Raji (cell line): Measurements from ENCODE around the gene IL1RAPL1.

Experiments
- POLR2A ChIP-seq: IDR thresholded peaks from 2 replicates; pipeline ENCODE4 v1.6.1; 2011; ENCODE audit warnings: low read depth, low read length, control low read depth; ENCODE audit not compliant: insufficient read depth

The IL1RAPL1 gene

DNA sequence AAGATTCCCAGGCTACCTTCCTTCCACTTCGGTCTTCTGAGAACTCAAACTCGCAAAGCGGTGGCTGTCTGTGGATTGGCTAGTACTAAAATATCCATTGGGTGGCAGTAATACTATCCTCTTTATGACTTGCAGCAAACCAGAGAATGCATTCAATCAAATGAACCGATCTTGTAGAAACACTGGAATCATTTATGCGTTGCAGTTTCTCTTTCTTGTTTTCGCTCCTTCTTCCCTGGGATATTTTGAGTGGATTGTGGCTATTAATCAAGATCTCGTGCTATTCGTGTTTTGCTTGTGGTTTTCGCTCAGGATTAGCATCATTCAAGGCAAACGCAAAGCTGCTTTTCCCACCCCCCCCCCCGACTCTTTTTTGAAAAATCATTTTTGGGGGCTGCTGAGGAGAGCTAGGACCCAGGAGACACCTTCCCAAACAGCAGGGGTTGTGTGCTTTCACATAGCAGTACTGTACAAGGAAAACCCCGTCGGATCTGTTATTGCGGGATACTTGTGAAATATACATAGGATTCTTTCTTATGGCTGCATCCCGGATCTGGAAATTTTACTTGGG lies at the start of gene IL1RAPL1:
IL1RAPL1 (plus strand) TSS at position 466 of the 571 bp plus-strand sequence.
- no peak for TF ChIP-seq POLR2A

DNA sequence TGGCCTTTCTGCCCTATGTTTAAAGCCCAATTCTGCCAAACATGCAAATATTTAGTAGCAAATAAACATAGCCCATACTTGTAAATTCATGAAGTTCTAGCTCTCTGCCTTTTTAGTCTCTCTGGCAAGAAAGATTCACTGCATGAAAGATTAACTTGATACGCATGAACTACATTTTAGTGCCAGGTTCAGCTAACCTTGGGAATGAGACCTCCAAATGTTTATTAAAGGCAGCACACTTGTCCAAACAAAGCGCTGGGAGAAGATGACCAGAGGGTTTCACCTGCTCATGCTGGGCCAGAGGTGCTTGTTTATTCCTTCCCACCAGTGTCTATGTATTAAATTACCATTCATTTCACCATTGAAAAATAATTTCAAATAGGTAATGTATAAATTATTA lies 44.5 kb upstream of the IL1RAPL1 start:
- no peak for TF ChIP-seq POLR2A

DNA sequence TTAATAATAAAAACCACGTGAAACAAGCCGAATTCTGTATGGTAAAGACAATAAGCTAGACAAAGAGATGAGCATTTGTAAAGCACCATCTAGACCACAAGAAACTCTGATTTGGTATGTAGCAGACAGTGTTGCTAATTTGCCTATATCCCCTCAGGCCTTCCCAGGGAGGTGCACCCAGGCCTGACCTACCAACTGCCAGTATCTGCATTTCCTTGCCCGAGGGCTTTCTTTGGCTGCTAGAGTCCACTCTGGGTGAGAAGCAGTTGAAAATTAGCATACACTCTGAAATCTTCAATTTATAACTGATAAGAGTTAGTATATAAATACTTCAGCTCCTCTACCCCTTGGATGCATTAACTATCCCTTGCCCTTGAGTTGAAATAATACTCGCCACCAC lies 37.4 kb upstream of the IL1RAPL1 start:
- TF ChIP-seq POLR2A, result no peak

DNA sequence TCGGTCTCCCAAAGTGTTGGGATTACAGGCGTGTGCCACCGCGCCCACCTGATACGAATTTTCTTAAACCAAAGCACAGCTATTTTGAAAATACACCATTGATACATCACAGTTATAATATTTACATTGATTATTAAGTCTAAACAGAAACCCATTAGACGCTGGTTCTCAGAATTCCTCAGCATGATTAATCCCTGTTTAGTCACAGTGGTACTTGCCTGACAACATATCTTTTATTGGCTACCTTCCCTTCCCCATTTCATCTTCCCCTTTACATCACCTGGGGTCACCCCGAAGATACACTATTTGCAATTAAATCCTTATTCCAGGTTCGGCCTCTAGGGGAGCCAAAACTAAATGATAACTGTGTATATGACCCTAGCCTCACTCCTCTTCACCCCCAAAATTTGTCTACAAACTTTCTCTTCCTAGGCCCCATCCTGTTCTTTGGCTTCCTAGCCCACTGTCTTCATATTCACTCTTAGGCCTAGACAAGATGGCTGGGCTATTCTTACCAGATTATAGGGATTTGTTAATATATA lies 36.8 kb upstream of the IL1RAPL1 start:
- no peak for TF ChIP-seq POLR2A

DNA sequence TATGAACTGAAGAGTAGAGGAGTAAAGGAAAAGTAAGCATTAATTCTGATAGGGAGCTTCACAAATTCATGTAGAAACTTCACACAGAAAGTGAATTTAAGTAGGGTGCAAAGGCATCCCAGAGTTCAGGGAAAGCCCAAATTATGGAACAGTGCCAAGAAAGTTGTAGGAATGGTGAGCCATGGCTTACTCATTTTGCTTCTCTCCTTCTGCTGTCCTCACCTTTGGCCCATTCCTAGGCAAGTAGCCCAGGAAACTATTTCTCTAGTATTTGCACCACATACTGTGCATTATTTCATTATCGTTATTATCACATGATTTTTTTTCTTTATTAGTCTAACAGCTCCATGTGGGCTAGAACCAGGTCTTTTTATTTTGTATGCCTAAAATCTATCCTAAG lies 34.9 kb upstream of the IL1RAPL1 start:
- TF ChIP-seq POLR2A, result no peak

DNA sequence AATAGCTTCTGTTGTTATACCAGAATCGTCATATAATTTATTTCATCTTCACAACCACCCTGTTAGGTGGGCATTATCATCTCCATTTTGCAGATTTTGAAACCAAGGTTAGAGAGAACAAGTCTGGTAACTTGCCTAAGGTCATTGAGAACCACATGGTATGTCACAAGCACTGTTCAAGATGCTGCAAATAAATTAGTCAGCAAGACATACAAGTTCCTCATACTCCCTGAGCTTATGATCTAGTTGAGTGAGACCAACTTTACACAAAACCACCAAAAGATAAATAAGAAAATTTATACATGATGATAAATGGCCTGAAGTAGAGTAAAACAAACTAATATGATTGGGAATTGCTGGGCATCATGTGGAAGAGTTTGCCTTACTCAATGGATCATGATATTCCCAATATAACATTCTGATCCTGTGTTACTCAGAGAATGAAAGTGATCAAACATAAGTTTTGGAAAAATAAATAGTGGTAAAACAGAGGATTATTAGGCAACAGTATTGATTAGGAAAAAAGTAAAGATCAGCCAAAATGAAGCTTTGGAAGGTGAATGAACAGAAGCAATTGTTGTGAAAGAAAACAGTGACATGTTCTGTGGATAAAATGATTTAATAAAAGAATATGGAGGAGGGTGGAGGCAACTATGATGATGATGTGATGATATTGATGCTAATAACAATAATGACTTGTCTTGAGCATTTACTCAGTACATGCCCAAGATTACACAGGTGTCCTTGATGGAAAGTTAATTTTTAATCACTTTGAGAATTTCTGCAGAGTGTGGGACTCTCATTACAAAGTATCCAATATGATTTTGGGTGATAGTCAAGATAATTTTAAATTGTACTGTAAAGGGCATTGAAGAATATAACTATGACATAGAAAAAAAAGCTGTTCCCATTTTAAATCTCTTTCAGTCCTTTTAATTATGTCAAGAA lies 34.1 kb upstream of the IL1RAPL1 start:
- no peak for TF ChIP-seq POLR2A

DNA sequence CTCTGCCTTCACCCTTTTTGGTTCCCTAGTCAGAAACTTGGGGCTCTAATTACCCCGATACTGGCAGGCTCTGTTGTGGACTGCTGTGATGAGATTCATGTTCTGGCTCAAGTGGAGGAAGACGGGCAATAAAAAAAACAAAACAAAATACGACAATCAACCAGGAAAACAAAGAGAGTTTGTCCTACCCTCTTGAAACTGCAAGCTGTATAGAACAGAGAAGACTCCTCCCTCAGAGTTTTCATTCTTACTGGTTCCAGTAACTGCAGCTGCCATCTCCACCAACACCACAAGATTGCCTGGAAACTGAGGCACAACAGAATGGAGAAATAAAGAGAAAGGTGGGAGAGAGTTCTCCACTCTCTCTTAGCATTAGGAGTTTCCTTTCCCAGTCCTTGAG lies 11.1 kb upstream of the IL1RAPL1 start:
- TF ChIP-seq POLR2A, result no peak

DNA sequence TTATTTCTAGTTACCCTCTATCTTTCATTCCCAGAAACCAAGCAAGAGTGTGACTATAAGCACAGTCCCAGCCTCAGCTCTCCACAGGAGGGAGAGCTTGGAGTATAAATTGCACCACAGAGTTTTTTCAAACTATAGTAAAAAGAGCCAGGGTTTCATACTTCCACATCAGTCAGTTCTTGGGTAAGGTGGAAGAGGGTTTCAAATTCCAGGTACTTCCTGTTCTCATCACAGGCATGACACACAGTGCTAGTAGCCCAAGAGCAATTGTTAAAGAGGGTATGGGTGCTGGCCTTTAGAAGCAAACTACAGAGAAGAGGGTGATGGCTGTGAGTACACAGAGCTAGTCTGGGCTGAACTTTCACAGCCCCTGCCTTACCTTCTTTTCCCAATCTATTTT lies 5.7 kb upstream of the IL1RAPL1 start:
- TF ChIP-seq POLR2A, result no peak

DNA sequence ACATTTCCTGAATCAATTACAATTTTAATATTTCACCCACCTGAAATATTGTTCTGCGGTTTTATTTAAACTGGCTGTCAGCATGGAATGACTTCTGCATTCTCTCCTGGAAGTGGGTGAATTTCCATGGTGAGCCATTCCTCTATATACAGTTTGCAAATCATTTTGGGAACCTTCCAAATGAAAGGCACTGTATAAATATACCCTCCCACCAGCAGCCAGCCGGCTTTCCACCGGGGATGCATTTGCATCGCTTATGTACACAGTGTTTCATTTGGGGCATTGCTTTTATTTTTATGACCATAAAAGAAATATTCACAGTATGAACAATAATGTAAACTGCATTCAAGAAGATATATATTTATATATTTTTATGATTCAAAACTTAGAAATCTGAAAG lies 4.7 kb upstream of the IL1RAPL1 start:
- TF ChIP-seq POLR2A, result no peak

DNA sequence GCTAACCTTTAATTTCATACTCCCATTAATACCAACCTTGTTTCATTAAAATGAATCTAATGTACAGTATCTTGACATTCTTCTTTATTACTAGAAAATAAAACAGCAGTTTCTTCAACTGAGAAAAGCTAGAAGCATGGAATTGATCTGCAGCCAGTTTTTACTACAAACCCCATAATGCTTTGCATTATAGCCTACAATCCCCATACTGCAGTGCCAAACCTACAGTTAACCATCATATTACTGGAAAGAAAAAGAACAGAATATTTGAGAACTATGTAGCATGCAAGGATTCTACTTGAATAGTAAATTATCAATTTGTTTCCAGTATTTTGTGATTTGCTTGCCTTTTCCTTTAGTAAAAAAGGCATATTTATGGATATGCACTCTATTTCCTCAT lies 3.2 kb upstream of the IL1RAPL1 start:
- TF ChIP-seq POLR2A, result no peak

DNA sequence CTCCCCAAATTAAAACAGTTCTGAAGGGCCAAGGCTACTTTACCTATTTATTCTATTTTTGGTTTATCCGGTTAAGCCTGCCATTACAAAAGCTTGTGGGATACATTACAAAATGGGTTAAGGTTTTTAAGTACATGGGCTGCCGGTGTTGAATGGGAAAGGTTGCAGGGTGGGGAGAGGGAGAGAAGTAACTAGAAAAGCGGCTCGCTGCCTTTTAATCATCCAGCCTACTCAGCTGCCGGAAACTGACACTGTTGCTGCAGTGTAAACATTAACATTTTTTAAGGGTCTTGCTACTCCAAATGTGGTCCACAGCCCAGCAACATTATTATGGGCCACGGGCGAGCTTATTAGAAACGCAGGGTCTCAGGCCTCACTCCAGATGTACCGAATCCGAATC lies 1.5 kb upstream of the IL1RAPL1 start:
- no peak for TF ChIP-seq POLR2A

DNA sequence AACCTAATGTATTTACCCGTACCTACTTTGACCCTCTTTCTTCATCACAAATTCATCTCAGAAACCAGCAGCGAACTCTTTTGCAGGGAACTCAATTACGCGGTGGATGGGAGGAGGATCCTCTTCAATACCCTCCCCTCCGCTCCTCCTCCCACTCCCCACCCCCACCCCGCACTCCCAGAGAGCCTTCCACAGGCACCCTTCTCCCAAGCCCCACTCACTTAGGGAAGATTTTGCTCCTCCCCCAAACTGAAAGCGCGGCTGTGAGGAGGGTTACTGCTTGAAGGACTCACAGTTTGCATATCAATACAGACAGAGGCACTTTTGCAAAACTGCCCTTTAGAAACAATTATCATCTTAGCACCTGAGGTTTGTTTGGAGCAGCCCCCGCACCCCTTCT lies 960 bp upstream of the IL1RAPL1 start:
- TF ChIP-seq POLR2A, result no peak

DNA sequence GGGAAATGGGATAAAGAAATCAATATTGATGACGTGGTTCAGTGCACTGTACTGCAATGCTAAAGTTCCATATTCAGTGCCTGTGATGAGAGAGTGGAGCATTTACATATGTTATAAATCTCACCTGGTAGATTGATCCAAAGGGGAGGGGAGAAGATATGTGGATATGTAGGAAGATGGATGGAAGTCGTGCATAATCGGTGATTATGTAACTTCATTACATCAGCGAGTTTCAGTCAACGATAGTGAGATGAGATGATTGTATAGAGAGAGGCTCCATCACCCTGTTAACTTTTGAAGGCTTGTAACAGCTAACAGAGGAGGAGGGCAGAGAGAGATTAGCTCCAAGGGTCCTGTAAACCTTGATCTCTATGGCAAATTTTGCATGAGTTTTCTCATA lies 1.8 kb downstream of the IL1RAPL1 start:
- TF ChIP-seq POLR2A, result no peak

DNA sequence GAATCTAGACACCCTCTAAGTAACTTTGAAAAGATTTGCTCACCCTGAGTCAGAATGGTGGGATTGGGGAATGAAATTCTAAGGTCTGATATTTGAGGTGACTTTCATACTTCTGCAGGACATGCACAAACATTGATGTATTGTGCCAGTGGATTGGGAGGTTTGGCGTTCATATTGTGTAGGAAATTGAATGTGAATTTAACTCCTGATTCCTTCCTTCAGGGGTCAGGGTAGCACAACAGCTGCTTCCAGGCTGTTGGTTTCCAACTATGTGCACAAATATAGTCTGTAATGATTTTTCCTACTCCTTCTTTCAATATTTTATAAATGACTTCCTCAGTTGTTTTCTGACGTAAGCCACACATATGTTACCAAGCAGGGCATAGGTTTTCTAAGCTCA lies 3.1 kb downstream of the IL1RAPL1 start:
- no peak for TF ChIP-seq POLR2A

DNA sequence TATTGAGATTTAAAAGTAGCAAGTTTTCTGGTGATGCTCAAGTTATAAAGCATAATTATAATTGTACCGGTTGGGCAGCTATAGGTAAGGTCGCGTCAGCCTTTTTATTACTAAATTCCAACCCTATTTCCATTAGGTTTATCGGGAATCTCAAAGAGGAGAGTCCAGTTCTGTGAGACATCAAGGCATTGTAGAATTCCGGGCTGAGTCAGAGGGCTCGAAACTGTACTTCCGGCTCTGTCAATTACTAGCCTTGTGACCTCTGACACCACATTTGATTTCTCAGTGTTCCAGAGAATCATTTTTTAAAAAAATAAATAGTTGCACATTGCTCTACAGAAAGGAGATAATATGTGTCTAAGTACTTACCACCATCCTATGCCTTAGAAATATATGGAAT lies 4.3 kb downstream of the IL1RAPL1 start:
- TF ChIP-seq POLR2A, result no peak

DNA sequence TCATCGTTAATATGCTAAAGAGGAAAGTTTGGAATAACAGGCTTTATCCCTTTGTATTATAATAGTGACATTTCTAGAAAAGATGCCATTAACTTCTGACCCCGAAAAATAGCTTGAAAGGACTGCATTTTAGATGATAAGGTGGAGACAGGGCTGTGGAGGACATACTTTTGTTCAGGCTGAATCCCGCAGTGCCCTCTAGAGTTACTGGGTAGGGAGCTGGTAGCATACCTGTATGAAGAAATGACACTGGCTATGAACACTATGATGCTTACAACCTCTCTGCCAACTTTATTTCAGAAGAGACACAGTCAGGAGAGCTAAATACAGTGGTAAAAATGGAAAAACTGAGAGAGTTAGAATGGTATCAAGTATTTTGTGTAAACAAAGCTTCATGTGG lies 8.1 kb downstream of the IL1RAPL1 start:
- no peak for TF ChIP-seq POLR2A
